HG03575 (cell line): Measurements from ENCODE around the gene TBC1D20.

Experiments
- ATAC-seq: cut with Tn5 transposase; IDR thresholded peaks from one replicate; pipeline ENCODE4 v1.9.1; 2021; ENCODE audit not compliant: unreplicated experiment, insufficient number of reproducible peaks, low FRiP score; ENCODE audit errors: extremely low read depth

The TBC1D20 gene

DNA sequence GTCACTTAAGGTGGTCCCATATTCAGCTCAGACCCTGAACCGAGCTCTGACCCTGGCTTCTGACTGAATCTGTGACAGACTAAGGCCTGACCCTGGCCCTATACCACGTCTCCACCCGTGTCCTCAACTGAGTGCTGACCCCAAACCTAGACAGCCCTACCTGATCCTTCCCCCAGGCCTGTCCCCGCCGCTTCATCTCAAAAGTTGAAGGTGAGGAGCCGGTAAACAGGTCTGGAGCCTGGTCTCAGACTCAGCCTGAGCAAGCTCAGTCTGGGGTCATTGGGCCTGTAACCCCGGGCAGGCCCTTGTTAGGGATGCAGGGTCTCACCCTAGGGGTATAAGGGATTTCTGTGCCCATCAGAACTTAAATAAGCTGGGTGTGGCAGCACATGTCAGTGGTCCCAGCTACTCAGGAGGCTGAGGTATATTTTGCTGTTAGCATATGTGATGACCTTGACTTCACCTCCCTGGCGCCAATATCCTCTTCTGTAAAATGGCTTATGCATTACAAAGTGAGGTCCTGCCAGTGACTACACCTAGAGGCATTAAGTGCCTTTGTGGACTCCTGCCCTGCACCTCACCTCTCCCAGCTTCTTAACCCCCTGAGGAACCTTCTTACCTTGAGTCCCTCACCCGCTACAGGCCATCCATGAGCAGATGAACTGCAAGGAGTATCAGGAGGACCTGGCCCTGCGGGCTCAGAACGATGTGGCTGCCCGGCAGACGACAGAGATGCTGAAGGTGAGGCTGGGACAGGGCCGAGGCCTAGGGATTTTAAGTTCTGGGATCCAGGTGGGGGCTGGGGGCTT is 34.3 kb downstream of the TBC1D20 start:
- ATAC-seq: no peak

DNA sequence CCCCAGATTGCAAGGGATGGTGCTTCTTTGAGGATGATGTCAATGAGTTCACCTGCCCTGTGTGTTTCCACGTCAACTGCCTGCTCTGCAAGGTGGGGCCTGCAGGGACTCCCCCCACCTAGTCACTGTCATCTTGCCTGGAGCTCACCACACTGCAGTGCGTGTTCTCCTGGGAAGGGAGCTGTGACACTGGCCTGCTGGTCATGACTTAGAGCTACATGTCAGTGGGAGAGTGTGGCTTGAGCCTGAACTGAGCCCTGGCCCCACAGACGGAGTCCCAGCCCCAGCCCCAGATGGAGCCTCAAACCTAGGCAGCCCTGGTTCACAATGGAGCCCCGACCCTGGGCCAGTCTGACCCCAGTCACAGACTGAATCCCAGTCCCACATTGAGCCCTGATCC is 34.9 kb downstream of the TBC1D20 start:
- ATAC-seq: no peak

DNA sequence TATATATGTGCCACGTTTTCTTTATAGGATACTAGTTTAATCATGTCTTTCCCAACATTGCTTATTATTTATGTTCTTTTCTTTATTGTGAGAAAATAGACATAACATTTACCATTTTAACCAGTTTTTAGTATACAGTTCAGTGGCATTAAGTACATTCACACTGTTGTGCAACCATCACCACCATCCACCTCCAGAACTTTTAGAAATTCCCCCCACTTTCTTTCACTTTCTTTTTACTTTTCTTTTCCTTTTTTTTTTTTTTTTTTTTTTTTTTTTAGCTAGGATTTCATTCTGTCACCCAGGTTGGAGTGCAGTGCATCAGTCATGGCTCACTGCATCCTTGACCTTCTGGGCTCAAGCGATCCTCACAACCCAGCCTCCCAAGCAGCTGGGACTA is 35.8 kb downstream of the TBC1D20 start:
- ATAC-seq: no peak

DNA sequence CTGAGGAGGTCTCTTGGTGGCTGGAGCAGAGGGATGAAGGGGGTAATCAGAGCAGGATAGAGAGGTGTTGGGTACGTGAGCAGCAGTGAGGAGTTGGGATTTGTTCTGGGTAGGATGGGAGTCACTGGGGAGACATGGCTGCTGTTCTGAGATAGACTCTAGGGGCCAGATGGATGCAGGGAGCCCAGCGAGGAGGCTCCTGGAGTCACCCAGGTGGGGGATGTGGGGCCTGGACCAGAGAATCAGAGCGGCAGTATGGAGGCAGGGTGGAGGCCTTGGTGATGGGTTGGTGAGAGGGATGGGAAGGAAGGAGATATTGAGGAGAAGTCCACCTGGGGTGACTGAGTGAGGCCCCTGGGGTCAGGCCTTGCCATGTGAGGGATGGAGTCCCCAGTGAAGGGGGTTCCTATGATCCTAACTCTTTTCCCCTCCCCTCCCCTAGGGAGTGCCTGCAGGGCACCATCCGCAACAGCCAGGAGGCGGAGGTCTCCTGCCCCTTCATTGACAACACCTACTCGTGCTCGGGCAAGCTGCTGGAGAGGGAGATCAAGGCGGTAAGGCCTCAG is 40.6 kb downstream of the TBC1D20 start:
- ATAC-seq: no peak

DNA sequence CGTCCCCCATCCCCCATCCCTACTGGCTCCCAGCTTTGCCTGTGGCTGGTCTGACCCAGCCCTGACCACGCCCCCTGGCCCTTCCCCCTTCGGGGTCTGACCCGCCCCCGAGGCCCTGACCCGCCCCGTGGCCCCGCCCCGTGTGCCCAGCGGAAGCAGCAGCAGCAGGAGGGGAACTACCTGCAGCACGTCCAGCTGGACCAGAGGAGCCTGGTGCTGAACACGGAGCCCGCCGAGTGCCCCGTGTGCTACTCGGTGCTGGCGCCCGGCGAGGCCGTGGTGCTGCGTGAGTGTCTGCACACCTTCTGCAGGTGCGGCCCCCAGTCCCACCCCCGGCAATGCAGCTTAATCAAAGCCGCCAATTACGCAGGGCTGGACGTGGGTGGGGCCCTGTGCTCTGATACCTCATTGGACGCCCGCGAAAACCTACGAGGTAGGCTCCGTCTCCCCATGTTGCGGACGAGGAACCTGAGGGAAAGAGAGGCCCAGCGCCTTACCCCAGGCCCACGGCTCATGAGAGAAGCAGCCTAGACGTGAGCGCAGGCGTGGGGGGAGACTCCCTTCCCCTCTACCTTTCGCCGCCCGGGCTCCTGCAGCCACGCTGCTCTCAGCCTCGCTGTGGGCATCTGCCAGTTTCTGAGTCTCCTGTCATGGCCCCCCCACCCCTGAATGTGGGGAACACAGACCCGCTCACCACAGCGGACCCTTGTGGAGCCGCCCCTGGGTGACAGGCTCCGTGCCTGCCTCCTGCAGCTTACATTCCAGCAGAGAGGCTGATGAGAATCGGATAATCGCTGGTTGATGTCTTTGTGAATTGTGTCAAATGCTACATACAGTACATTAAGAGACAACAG is 41.4 kb downstream of the TBC1D20 start:
- ATAC-seq: no peak

DNA sequence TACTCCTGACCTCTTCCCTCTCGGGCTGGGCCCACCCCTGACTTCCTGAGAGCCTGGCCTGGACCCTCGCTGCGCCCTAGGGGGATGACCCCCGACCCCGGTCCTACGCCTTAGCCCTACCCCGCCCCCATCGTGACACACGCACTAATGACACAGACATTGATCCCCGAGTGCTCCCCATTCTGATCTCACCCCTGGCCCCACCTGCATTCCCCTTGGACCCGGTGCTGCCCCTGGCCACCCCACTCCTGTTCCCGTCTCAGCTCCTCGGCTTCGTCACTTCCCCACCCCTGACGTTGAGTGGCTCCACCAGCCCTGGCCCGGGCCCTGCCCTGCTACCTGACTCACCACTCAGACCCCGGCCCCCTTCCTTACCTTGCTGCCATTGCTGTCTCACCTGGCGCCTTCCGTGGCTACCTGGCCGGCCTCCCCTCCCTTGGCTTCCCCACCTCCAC is 42.1 kb downstream of the TBC1D20 start:
- no peak for ATAC-seq

DNA sequence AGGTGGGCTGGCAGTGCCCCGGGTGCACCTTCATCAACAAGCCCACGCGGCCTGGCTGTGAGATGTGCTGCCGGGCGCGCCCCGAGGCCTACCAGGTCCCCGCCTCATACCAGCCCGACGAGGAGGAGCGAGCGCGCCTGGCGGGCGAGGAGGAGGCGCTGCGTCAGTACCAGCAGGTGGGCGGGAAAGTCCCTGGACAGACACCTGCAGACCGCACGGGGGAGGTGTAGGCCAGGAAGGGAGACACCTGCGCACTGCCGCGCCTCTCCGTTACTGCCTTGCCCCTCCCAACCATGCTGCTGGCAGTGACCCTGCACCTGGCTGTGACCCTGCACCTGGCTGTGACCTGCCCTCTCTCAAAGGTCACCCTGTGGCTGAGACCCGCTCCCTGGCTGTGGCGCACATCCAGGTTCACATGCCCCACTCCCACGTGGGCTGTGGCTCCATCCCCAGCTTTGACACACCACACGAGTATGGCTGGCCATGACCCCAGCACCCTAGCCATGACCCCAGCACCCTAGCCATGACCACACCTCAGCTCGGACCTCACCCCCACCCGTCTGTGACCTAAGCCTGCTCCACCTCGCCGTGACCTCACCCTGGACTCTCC is 42.7 kb downstream of the TBC1D20 start:
- ATAC-seq: no peak

DNA sequence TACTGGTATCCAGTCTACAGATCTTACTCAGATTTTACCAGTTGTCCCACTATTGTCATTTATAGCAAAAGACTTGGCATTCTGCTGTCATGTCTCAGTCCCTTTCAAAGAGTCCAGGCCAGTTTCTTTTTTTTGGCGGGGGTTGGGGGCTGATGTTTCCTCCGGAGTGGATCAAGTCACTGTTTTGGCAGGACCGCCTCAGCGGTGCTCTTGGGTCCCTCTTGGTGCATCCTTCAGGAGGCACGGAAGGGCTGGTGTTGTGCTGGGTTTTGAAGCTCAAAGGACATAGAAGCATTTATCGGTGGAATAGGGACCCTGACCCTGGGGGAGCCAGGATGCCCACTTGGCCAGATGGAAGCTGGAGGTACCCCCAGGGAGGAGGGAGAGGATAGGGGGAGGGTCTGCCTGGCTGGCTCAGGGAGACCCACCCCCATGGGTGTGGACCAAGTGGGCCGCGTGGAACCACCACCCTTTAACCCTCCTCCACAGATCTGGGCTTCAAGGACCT is 43.4 kb downstream of the TBC1D20 start:
- no peak for ATAC-seq

DNA sequence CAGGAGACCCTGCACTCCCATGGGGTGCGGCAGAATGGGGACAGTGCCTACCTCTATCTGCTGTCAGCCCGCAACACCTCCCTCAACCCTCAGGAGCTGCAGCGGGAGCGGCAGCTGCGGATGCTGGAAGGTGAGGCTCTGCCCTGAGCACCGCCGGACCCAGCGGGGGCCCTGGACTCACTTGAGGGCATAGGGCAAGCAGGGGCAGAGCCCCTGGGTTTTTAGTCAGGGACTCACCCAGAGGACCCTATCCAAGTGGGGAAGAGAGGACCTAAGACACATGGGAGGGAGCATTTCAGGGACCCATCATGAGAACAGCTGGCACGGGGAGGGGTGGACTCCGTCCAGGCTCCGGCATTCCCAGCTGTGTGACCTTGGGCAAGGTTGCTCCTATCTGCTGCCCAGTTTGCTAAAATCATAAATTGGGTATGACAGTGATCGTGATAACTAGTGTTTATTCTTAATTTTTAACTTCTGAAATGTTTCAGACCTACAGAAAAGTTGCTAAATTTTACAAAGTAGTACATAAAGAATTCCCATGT is 44.5 kb downstream of the TBC1D20 start:
- ATAC-seq: no peak

DNA sequence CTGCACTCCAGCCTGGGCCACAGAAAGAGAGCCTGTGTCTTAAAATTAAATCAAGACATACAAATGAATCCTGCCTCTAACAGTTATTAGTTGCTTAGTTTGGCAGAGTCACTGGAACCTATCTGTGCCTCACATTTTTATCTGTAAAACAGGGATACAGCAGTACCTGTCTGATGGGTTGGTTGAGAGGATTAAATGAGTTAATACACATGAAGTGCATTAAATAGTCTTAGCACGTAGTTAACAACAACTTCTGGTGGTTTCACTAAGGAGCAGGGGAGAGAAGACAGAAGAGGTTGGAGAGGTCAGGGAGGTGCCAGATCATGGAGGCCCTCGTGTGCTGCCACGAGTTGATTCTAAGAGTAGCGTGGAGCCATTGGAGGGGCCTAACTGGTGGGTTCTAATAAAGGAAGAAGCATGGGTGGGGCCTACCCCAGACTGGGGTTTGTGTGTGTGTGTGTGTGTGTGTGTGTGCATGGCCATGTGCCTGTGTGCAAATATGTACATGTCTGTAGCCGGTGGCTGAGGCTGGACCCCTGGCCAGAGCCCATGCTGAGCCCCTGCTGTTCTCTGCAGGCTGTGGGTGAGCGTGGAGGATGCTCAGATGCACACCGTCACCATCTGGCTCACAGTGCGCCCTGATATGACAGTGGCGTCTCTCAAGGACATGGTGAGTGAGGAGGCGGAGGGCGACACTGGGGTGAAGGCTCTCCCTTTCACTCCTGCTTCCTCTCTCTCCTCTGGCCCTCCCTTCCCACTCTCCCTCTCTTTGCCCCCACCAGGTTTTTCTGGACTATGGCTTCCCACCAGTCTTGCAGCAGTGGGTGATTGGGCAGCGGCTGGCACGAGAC is 45.2 kb downstream of the TBC1D20 start:
- no peak for ATAC-seq

DNA sequence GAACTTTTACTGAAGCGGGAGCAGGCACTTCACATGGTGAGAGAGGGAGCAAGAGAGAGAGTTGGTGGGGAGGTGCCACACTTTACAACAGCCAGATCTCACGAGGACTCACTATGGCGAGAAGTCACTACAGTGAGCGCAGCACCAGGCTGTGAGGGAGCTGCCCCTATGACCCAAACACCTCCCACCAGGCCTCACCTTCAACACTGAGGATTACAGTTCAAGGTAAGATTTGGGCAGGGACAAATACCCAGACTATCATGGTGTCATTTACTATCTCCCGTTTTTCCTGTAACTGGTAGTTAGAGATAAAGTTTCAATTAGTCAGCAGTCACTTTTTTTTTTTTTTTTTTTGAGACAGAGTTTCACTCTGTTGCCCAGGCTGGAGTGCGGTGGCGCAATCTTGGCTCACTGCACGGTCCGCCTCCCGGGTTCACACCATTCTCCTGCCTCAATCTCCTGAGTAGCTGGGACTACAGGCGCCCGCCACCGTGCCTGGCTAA is 46.5 kb downstream of the TBC1D20 start:
- ATAC-seq: no peak

DNA sequence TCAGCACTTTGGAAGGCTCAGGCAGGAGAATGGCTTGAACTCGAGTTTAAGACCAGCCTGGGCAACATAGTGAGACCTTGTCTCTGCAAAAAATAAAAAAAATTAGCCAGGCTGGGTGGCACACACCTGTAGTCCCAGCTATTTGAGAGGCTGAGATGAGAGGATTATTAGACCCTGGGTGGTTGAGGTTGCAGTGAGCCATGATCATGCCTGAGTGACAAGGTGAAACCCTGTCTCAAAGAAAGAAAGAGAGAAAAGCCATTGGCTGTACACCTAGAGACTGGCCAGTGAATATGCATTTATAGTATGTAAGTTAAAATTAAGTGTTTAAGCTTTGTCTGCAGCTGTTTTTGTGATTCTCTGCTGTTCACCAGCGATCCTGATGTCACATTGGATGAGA is 48.2 kb downstream of the TBC1D20 start:
- ATAC-seq: no peak

DNA sequence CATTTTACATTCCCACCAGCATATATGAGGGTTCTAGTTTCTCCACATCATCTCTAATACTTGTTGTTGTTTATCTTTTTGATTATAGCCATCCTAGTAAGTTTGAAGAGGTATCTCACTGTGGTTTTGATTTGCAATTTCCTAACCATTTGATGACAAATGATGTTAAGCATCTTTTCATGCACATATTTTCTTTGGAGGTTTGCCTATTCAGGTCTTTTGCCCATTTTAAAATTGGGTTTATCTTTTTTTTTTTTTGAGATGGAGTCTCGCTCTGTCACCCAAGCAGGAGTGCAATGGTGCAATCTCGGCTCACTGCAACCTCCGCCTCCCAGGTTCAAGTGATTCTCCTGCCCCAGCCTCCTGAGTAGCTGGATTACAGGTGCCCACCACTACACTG is 50.3 kb downstream of the TBC1D20 start:
- no peak for ATAC-seq

DNA sequence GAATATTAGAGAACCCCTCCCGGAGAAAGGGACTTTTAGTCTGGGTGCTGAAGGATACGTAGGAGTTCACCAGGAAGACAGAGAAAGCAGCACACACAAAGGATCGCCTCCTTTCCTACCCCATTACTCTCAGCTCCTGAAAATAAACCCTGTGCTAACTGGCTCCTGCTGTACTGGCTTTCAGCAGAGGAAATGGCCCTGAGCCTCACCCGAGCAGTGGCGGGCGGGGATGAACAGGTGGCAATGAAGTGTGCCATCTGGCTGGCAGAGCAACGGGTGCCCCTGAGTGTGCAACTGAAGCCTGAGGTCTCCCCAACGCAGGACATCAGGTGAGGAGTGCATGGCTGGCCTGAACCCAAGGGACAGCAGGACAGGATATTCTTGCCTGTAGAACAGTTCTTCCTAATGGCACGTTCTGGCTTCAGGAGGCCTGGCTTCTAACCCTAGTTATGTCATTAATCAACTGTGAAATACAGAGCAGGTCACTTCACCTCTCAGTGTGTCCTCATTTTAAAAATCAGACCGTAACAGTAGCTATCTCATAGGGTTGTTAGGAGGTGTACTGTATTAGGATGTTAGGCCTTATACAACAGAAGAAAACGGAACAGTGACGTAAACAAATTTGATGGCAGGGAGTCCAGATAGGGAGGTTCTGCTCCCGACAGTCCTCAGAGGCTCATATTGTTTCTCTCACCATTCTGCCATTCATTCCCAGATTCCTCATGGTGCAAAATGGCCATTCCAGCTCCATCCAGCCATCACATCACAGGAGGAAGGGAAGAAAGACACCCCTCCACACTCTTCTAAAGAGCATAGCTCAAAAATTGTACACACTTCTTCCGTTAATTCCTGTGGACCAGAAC is 52.4 kb downstream of the TBC1D20 start:
- ATAC-seq: no peak

DNA sequence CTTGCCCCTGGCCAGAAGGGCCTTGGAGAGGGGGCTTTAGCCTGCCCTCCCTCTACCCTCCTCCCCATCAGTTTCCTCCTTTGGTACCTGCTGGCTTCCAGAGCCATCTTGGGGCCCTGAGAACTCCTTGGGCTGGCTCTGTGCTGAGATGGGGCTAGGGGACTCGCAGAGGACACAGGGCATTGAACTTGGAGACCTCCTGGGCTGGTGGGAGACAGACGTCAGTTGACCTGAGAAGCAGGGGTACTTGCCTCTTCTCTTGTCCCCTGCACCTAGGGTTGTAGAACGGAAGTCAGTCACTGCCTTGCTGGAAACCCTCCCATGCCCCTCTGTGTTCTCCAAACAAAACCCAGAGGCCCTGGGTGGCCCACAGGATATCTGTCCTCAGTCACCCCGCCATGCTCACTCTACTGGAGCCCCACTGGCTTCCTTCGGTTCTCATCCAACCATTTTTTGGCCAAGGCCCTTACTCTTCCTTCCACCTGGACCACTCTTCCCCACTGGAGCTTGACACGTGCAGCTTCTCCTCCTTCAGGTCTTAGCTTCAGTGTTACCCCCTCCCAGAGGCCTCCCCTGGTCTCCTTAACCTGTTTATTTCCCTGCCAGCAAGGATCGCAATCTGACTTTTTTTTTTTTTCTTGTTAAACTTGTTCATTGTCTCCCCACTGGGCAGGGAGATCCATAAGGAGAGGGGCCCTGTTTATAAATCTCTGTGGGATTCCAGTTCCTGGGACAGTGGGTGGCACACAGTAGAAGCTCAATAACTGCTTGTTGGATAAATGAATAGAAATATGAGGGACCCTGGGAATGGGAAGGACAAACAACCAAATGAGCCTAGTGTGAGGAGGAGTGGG is 53.3 kb downstream of the TBC1D20 start:
- ATAC-seq: no peak
